Measurements from ENCODE around the gene FCMR. TPM values are rescaled to one million over a fixed set of nuclear protein-coding genes. Genes with fewer than 3 reads are reported as not detected.

The FCMR gene
- total and polyA plus RNA-seq, 10 of the 15 experiments (the other 5 are each of a cell fraction or from before 2014, with no cell fraction given), result 79.7 to 245 (median 123) TPM

- no peak within 1 kb of the TSS for H3K4me3 ChIP-seq
- 0 out of 3 replicates have a peak, but pooled peaks have one; percentile 18 for ATAC-seq
- FAIRE-seq, result no peak
- intact Hi-C loops (cut with micrococcal nuclease; ENCODE audit: unreplicated experiment), result no loop called here
- POLR2A ChIA-PET, result no interaction called here
- no peak within 1 kb of the TSS for H3K27ac ChIP-seq (ENCODE audit: control insufficient read depth, insufficient read depth)
- CTCF ChIA-PET, result interaction anchor here (0.8 to 2.3 kb wide), 4 partner anchors 9 to 163 kb away, joined by 3 to 6 read pairs (median 4); no protein-coding TSS in a partner anchor
- RAD21 ChIA-PET (ENCODE audit: unreplicated experiment), result interaction anchor here (0.7 to 1.0 kb wide), 2 partner anchors 88 to 173 kb away, joined by 3 read pairs; no protein-coding TSS in a partner anchor
- H3K27me3 ChIP-seq (replicated peaks in 1 of 2; ENCODE audit: control insufficient read depth in 2 of 2, insufficient read depth in 2 of 2, low read length in 1 of 2), result no peaks in the 10 kb centered on the region
- SMC1A ChIA-PET (ENCODE audit: uncharacterized antibody, unreplicated experiment), result interaction anchor here (0.6 to 1.5 kb wide), 4 partner anchors 9 to 334 kb away, joined by 3 to 4 read pairs (median 3); no protein-coding TSS in a partner anchor
- no peak for TF ChIP-seq USF2 (IDR thresholded peaks at IDR 0.05; ENCODE audit: borderline replicate concordance, low read depth, low read length)
- 0 out of 2 replicates have a peak, but pooled peaks have one; percentile 25 for TF ChIP-seq TCF3 (IDR thresholded peaks at IDR 0.05; ENCODE audit: borderline replicate concordance, insufficient read depth, low read depth, low read length)
- TF ChIP-seq NR2C1 (IDR thresholded peaks at IDR 0.05), result no peak
- TF ChIP-seq EP300 (IDR thresholded peaks at IDR 0.05; ENCODE audit: borderline replicate concordance in 1 of 2, control insufficient read depth in 1 of 2, low read depth in 2 of 2, low read length in 2 of 2), result no peak
- no peak within 1 kb of the TSS for H3K4me2 ChIP-seq (ENCODE audit: control insufficient read depth, insufficient read depth)
- H3K36me3 ChIP-seq (ENCODE audit: control insufficient read depth in 2 of 2, insufficient read depth in 2 of 2, low read length in 1 of 2), result no peaks in the 10 kb centered on the region
- H3K79me2 ChIP-seq (ENCODE audit: control insufficient read depth, insufficient read depth, low read length), result no peaks in the 10 kb centered on the region
- in situ Hi-C loops (cut with MboI), result no loop called here
- no peak for DNase-seq (ENCODE audit: low read depth, low spot score)
- H4K20me1 ChIP-seq (ENCODE audit: control insufficient read depth, insufficient read depth), result no peaks in the 10 kb centered on the region
- H2AFZ ChIP-seq (ENCODE audit: control insufficient read depth, low read depth, low read length), result no peak within 1 kb of the TSS
- no peak within 1 kb of the TSS for H3K9ac ChIP-seq (ENCODE audit: control insufficient read depth, insufficient read depth, low read length)
- H3K9me3 ChIP-seq (replicated peaks; ENCODE audit: control insufficient read depth, insufficient read depth, low read length), result no peaks in the 10 kb centered on the region
- 11% methylated on average over 4 of the region's 4 CpGs for WGBS (ENCODE audit: insufficient coverage, insufficient replicate concordance, low lambda C conversion rate, missing lambda C conversion rate)
- no TSS peak for BruUV-seq (replicated peaks)
- no peaks in the 10 kb centered on the region for H3K4me1 ChIP-seq (ENCODE audit: control insufficient read depth, insufficient read depth, low read length)
Observed at GRCh38 chr1:206897175-206897574, 24.6 kb downstream of the FCMR start, which contains the start of gene IL24. IL24 (plus strand) TSS chr1:206897443; CDS start chr1:206897833, 390 bp downstream.

GRCh38 chr1:206896261-206896660 is 25.5 kb downstream of the FCMR start:
- Histone ChIP-seq H3K36me3 (ENCODE audit: control insufficient read depth in 2 of 2, insufficient read depth in 2 of 2, low read length in 1 of 2) (no peaks in the 10 kb centered on the region), H3K4me3 (no peak overlapping the region), H3K4me1 (ENCODE audit: control insufficient read depth, insufficient read depth, low read length) (no peaks in the 10 kb centered on the region), H2AFZ (ENCODE audit: control insufficient read depth, low read depth, low read length) (no peak overlapping the region), H3K9ac (ENCODE audit: control insufficient read depth, insufficient read depth, low read length) (no peak overlapping the region), H3K27me3 (replicated peaks in 1 of 2; ENCODE audit: control insufficient read depth in 2 of 2, insufficient read depth in 2 of 2, low read length in 1 of 2) (no peaks in the 10 kb centered on the region), H3K27ac (ENCODE audit: control insufficient read depth, insufficient read depth) (no peak overlapping the region), H3K79me2 (ENCODE audit: control insufficient read depth, insufficient read depth, low read length) (no peaks in the 10 kb centered on the region), H4K20me1 (ENCODE audit: control insufficient read depth, insufficient read depth) (no peaks in the 10 kb centered on the region), H3K4me2 (ENCODE audit: control insufficient read depth, insufficient read depth) (no peak overlapping the region), H3K9me3 (replicated peaks; ENCODE audit: control insufficient read depth, insufficient read depth, low read length) (no peaks in the 10 kb centered on the region)
- BruUV-seq (replicated peaks), result no TSS peak
- intact Hi-C loops (cut with micrococcal nuclease; ENCODE audit: unreplicated experiment) (no loop called here), in situ Hi-C loops (cut with MboI) (no loop called here)
- ChIA-PET CTCF (interaction anchor here (0.8 to 3.2 kb wide), 8 partner anchors 10 to 162 kb away, joined by 3 to 14 read pairs (median 4); partner anchors contain the start of gene IL20), SMC1A (ENCODE audit: uncharacterized antibody, unreplicated experiment) (interaction anchor here (0.8 to 1.6 kb wide), 5 partner anchors 8 to 87 kb away, joined by 3 to 6 read pairs (median 3); no protein-coding TSS in a partner anchor), RAD21 (ENCODE audit: unreplicated experiment) (interaction anchor here (1.3 kb wide), 1 partner anchor 16 kb away, joined by 3 read pairs; no protein-coding TSS in a partner anchor), POLR2A (no interaction called here)
- no peak for DNase-seq (ENCODE audit: low read depth, low spot score)
- 87% methylated on average over 3 of the region's 3 CpGs for WGBS (ENCODE audit: insufficient coverage, insufficient replicate concordance, low lambda C conversion rate, missing lambda C conversion rate)
- no peak for TF ChIP-seq EED (IDR thresholded peaks at IDR 0.05; ENCODE audit: low read depth)
- ATAC-seq, result no peak
- FAIRE-seq, result no peak

Data from GM12878 (cell line).